HG03139 (cell line): ENCODE results near the gene ONECUT1.
A peak's percentile ranks its signal among the peaks of the same experiment; 100 is the strongest.

ENCODE experiments used
- ATAC-seq: cut with Tn5 transposase; IDR thresholded peaks from one replicate; pipeline ENCODE4 v1.9.1; 2021; ENCODE audit not compliant: unreplicated experiment

Gene ONECUT1

GRCh38 chr15:52783929-52784798 lies 6.0 kb downstream of the ONECUT1 start:
- no peak for ATAC-seq

- no peak for ATAC-seq
Observed at GRCh38 chr15:52783191-52783829, 6.8 kb downstream of the ONECUT1 start.

GRCh38 chr15:52782514-52782913 lies 7.6 kb downstream of the ONECUT1 start:
- no peak for ATAC-seq

GRCh38 chr15:52780172-52780980 lies 9.8 kb downstream of the ONECUT1 start:
- peak; percentile 63 for ATAC-seq

- no peak for ATAC-seq
Observed at GRCh38 chr15:52778457-52778856, 11.7 kb downstream of the ONECUT1 start.

- no peak for ATAC-seq
Observed at GRCh38 chr15:52772766-52773165, 17.4 kb downstream of the ONECUT1 start.

GRCh38 chr15:52765785-52766184 lies 24.4 kb downstream of the ONECUT1 start:
- ATAC-seq = no peak

- no peak for ATAC-seq
Observed at GRCh38 chr15:52764731-52765130, 25.4 kb downstream of the ONECUT1 start.

- ATAC-seq = no peak
Observed at GRCh38 chr15:52762621-52763020, 27.5 kb downstream of the ONECUT1 start.

GRCh38 chr15:52760562-52760961 lies 29.6 kb downstream of the ONECUT1 start:
- ATAC-seq = no peak

GRCh38 chr15:52759969-52760368 lies 30.2 kb downstream of the ONECUT1 start:
- ATAC-seq = no peak

- ATAC-seq = no peak
Observed at GRCh38 chr15:52757496-52757895, 32.6 kb downstream of the ONECUT1 start.

- no peak for ATAC-seq
Observed at GRCh38 chr15:52751522-52751921, 38.6 kb downstream of the ONECUT1 start.

GRCh38 chr15:52749258-52749657 lies 40.9 kb downstream of the ONECUT1 start:
- peak; percentile 41 for ATAC-seq

GRCh38 chr15:52746162-52746757 lies 43.9 kb downstream of the ONECUT1 start:
- ATAC-seq = no peak

- no peak for ATAC-seq
Observed at GRCh38 chr15:52745326-52746161, 44.6 kb downstream of the ONECUT1 start.

- ATAC-seq = no peak
Observed at GRCh38 chr15:52738311-52738710, 51.8 kb downstream of the ONECUT1 start.

GRCh38 chr15:52737720-52738119 lies 52.4 kb downstream of the ONECUT1 start:
- ATAC-seq = no peak

- peak; percentile 77 for ATAC-seq
Observed at GRCh38 chr15:52735231-52736089, 54.7 kb downstream of the ONECUT1 start.
